HepG2 (cell line): ENCODE results near the gene ELP1. TPM values are rescaled to one million over a fixed set of nuclear protein-coding genes. Genes with fewer than 3 reads are reported as not detected.

Experiments used
- ATAC-seq: fragments of 200-7000 bp; cut with Tn5 transposase; 3 replicates; pipeline ENCODE4 v1.9.1; 2020; ENCODE audit warnings: mild to moderate bottlenecking, moderate library complexity
- BruUV-seq: library from RNA; stranded (reverse); fragments of 400-500 nt; replicated peaks from 2 replicates; lab custom pipeline; 2021; lab: Mats Ljungman, UMichigan
- CTCF ChIA-PET: fragments of 300-600 bp; formaldehyde crosslinking; extraction: SDS; loops from one replicate; lab custom pipeline; 2021; ENCODE audit warnings: low total read pairs, inconsistent platforms, low intra/inter-chr PET ratio; lab: Yijun Ruan, JAX
- POLR2A ChIA-PET: fragments of 350-600 bp; sonication (Branson Sonifier 250); formaldehyde crosslinking; loops from one replicate; lab custom pipeline; 2020; ENCODE audit warnings: antibody characterized with exemption, inconsistent platforms; lab: Yijun Ruan, JAX
- DNase-seq: peaks from one replicate; pipeline ENCODE4 v3.0.0-alpha.2; 2015; ENCODE audit warnings: low spot score
- FAIRE-seq: peaks from 3 replicates; lab custom pipeline; 2011; peaks lifted over from hg19 to GRCh38; lab: Jason Lieb, UNC
- H2AFZ ChIP-seq: one replicate; pipeline ENCODE4 v1.6.1; 2011; ENCODE audit warnings: low read length, inconsistent platforms
- H3K27ac ChIP-seq: fragments of 300-600 bp; 3 replicates; pipeline ENCODE4 v1.8.0; 2011; ENCODE audit warnings: mixed run types, mild to moderate bottlenecking, mixed read lengths, low read length, inconsistent platforms; ENCODE audit not compliant: insufficient read depth; ENCODE audit errors: extremely low read length
- H3K27me3 ChIP-seq, 2 experiments: fragments of 200-600 bp in 1 of 2; 2 replicates in 1 of 2; 3 replicates in 1 of 2; pipeline versions ENCODE4 v1.6.0 to v1.8.0; 2011; ENCODE audit warnings: low read length in 2 of 2, mild to moderate bottlenecking in 2 of 2, moderate library complexity in 2 of 2, inconsistent platforms in 1 of 2; ENCODE audit not compliant: insufficient read depth in 2 of 2, control insufficient read depth in 1 of 2
- H3K36me3 ChIP-seq, 2 experiments: fragments of 200-600 bp in 1 of 2; replicated peaks in 1 of 2; 2 replicates in 1 of 2; 3 replicates in 1 of 2; pipeline versions ENCODE4 v1.5.1 to v1.8.0; 2011; ENCODE audit warnings: low read length in 2 of 2, inconsistent platforms in 1 of 2; ENCODE audit not compliant: insufficient read depth in 2 of 2, control insufficient read depth in 1 of 2
- H3K4me1 ChIP-seq: 2 replicates; pipeline ENCODE4 v1.5.1; 2012; ENCODE audit warnings: low read length, inconsistent platforms; ENCODE audit not compliant: insufficient read depth
- H3K4me2 ChIP-seq: 2 replicates; pipeline ENCODE4 v1.6.0; 2011; ENCODE audit warnings: low read depth, low read length, inconsistent platforms
- H3K4me3 ChIP-seq, 3 experiments: fragments of 200-600 bp in 1 of 3; sonication (generic), shearing (Covaris generic) in 1 of 3; replicated peaks in 1 of 3; 2 replicates each; pipeline ENCODE4 v1.5.1; 2011 to 2016; ENCODE audit warnings: low read length in 3 of 3, inconsistent platforms in 2 of 3, low read depth in 2 of 3, mild to moderate bottlenecking in 2 of 3, control low read depth in 1 of 3, mixed read lengths in 1 of 3; ENCODE audit not compliant: insufficient read depth in 1 of 3
- H3K79me2 ChIP-seq: one replicate; pipeline ENCODE4 v1.6.1; 2011; ENCODE audit warnings: low read length, inconsistent platforms; ENCODE audit not compliant: insufficient read depth
- H3K9ac ChIP-seq: 2 replicates; pipeline ENCODE4 v1.6.0; 2011; ENCODE audit warnings: mild to moderate bottlenecking, low read depth, low read length, inconsistent platforms; ENCODE audit not compliant: insufficient read depth
- H3K9me3 ChIP-seq: 2 replicates; pipeline ENCODE4 v1.5.1; 2012; ENCODE audit warnings: mild to moderate bottlenecking, low read length
- H4K20me1 ChIP-seq: 2 replicates; pipeline ENCODE4 v1.6.0; 2011; ENCODE audit warnings: inconsistent platforms, mild to moderate bottlenecking, low read length, moderate library complexity; ENCODE audit not compliant: insufficient read depth
- CEBPB ChIP-seq: IDR thresholded peaks from 2 replicates; pipeline ENCODE4 v1.6.1; 2011; ENCODE audit warnings: low read depth, low read length, improper control_type of control experiment, borderline replicate concordance
- KLF6 ChIP-seq: IDR thresholded peaks from 2 replicates; pipeline ENCODE4 v1.8.0; 2016; ENCODE audit warnings: missing biosample characterization, missing genetic modification reagents
- ZNF496 ChIP-seq: sonication (generic); formaldehyde crosslinking; IDR thresholded peaks from 2 replicates; pipeline ENCODE4 v1.8.1; 2023; ENCODE audit warnings: mild to moderate bottlenecking, moderate library complexity, missing genetic modification reagents; ENCODE audit not compliant: insufficient replicate concordance
- ZNF703 ChIP-seq: sonication (generic); formaldehyde crosslinking; IDR thresholded peaks from 2 replicates; pipeline ENCODE4 v1.5.1; 2020; ENCODE audit warnings: missing genetic modification reagents, mild to moderate bottlenecking, moderate library complexity, borderline replicate concordance
- ZNF788 ChIP-seq: sonication (generic); formaldehyde crosslinking; IDR thresholded peaks from 2 replicates; pipeline ENCODE4 v1.5.0; 2020; ENCODE audit warnings: mild to moderate bottlenecking, missing genetic modification reagents, borderline replicate concordance
- ZSCAN20 ChIP-seq: sonication (generic); formaldehyde crosslinking; IDR thresholded peaks from 2 replicates; pipeline ENCODE4 v1.4.0; 2020; ENCODE audit warnings: missing genetic modification reagents, mild to moderate bottlenecking, borderline replicate concordance
- WGBS: methylation state at CpG from one replicate; pipeline ENCODE4 v1.1.6; 2017; ENCODE audit warnings: low lambda C conversion rate; 5-methylcytosine and 5-hydroxymethylcytosine counted together
- in situ Hi-C: cut with HindIII; loops from 2 replicates; pipeline ENCODE4 v1.10.0; 2017; ENCODE audit warnings: low pct_unique_long_range_greater_than_20kb; ENCODE audit not compliant: extremely low pct_ligation_motif_present
- intact Hi-C: fragments of 100-400 bp; cut with micrococcal nuclease; formaldehyde crosslinking; loops from one replicate; pipeline ENCODE4 v1.10.0; 2022; ENCODE audit not compliant: unreplicated experiment
- polyA plus RNA-seq, 8 experiments: library from polyadenylated mRNA; depleted of rRNA in 3 of 8; stranded (reverse) in 7 of 8; unstranded in 1 of 8; fragments of >200 nt; fragmentation: Illumina TruSeq in 4 of 8; extraction: Trizol in 4 of 8; gene quantifications; 2 replicates each; pipeline versions ENCODE4 v1.2.1 to v1.2.3, GENCODE V29; 2011 to 2016; ENCODE audit warnings: low read depth in 4 of 8, missing spikeins in 1 of 8, mixed read lengths in 1 of 8; ENCODE audit not compliant: insufficient read depth in 1 of 8
- total RNA-seq, 5 experiments: library from RNA; depleted of rRNA; stranded (reverse); fragments of >200 nt; fragmentation: Illumina TruSeq; extraction: Trizol; gene quantifications; 2 replicates each; pipeline ENCODE4 v1.2.3, GENCODE V29; 2016; ENCODE audit warnings: low read depth in 1 of 5
- TF ChIP-seq, protein P1 (sequence below): sonication (generic); formaldehyde crosslinking; IDR thresholded peaks from 2 replicates; pipeline ENCODE4 v1.4.0; 2020; ENCODE audit warnings: missing genetic modification reagents
- TF ChIP-seq, protein P2 (sequence below): sonication (generic); formaldehyde crosslinking; IDR thresholded peaks from 2 replicates; pipeline ENCODE4 v1.4.0; 2020; ENCODE audit warnings: missing genetic modification reagents

The ELP1 gene
- total and polyA plus RNA-seq, 2 of the 13 experiments (the other 11 are each of a cell fraction or from before 2014, with no cell fraction given) = 157 to 275 TPM

- ATAC-seq (no peak), FAIRE-seq (no peak), DNase-seq (peak; percentile 39)
- TF ChIP-seq ZNF496 (CRISPR knock-in tag) = no peak
- TF ChIP-seq CEBPB = peak; percentile 81
- TF ChIP-seq ZNF788 (CRISPR knock-in tag) = no peak
- no peak for TF ChIP-seq ZNF703 (CRISPR knock-in tag)
- no peak for TF ChIP-seq ZSCAN20 (CRISPR knock-in tag)
- no peak for TF ChIP-seq KLF6 (CRISPR knock-in tag)
- TF ChIP-seq, protein P1, sequence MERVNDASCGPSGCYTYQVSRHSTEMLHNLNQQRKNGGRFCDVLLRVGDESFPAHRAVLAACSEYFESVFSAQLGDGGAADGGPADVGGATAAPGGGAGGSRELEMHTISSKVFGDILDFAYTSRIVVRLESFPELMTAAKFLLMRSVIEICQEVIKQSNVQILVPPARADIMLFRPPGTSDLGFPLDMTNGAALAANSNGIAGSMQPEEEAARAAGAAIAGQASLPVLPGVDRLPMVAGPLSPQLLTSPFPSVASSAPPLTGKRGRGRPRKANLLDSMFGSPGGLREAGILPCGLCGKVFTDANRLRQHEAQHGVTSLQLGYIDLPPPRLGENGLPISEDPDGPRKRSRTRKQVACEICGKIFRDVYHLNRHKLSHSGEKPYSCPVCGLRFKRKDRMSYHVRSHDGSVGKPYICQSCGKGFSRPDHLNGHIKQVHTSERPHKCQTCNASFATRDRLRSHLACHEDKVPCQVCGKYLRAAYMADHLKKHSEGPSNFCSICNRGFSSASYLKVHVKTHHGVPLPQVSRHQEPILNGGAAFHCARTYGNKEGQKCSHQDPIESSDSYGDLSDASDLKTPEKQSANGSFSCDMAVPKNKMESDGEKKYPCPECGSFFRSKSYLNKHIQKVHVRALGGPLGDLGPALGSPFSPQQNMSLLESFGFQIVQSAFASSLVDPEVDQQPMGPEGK (CRISPR knock-in tag) = no peak
- TF ChIP-seq, protein P2, sequence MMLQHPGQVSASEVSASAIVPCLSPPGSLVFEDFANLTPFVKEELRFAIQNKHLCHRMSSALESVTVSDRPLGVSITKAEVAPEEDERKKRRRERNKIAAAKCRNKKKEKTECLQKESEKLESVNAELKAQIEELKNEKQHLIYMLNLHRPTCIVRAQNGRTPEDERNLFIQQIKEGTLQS (CRISPR knock-in tag) = peak; percentile 82
- Histone ChIP-seq H3K4me3 (no peak overlapping the region), H3K27me3 (no peaks in the 10 kb centered on the region), H3K9me3 (no peaks in the 10 kb centered on the region), H3K27ac (no peak overlapping the region), H4K20me1 (no peaks in the 10 kb centered on the region), H3K79me2 (no peaks in the 10 kb centered on the region), H3K9ac (no peak overlapping the region), H3K4me1 (peaks cover 32% of the 10 kb centered on the region), H3K4me2 (no peak overlapping the region), H3K36me3 (no peaks in the 10 kb centered on the region), H2AFZ (no peak overlapping the region)
- ChIA-PET POLR2A (no interaction called here), CTCF (no interaction called here)
- in situ Hi-C loops = no loop called here
- 73% methylated on average over 6 of the region's 6 CpGs for WGBS
- intact Hi-C loops = no loop called here
- BruUV-seq = no TSS peak
Observed at GRCh38 chr9:108838017-108838416, 95.9 kb downstream of the ELP1 start.
